CD4-positive, CD25-positive, alpha-beta regulatory T cell (primary cell): ENCODE results near the gene PRDX5. TPM values are rescaled to one million over a fixed set of nuclear protein-coding genes. Genes with fewer than 3 reads are reported as not detected.
A peak's percentile ranks its signal among the peaks of the same experiment; 100 is the strongest.

ENCODE experiments used
- ATAC-seq, 2 donors: fragments of 150-1000 bp; cut with Tn5 transposase; one replicate each; pipeline ENCODE4 v1.10.0; 2021; ENCODE audit warnings: low read depth in 2 of 2, moderate number of reproducible peaks in 2 of 2, moderate library complexity in 1 of 2
- DNase-seq, 3 donors: peaks; one replicate each; pipeline versions ENCODE4 v3.0.0 to v3.0.0-alpha.2; 2012 to 2022; ENCODE audit warnings: mixed read lengths in 1 of 3
- H3K27ac ChIP-seq: one replicate; pipeline ENCODE4 v1.7.0; 2013; ENCODE audit warnings: mild to moderate bottlenecking, low read length; ENCODE audit not compliant: insufficient read depth, poor library complexity, severe bottlenecking
- H3K27me3 ChIP-seq: one replicate; pipeline ENCODE4 v1.7.0; 2013; ENCODE audit warnings: low read length; ENCODE audit not compliant: control insufficient read depth, insufficient read depth
- H3K36me3 ChIP-seq: one replicate; pipeline ENCODE4 v1.7.0; 2013; ENCODE audit warnings: mild to moderate bottlenecking, low read length, moderate library complexity; ENCODE audit not compliant: control insufficient read depth, insufficient read depth
- H3K4me1 ChIP-seq: 2 replicates; pipeline ENCODE4 v1.7.0; 2013; ENCODE audit warnings: mild to moderate bottlenecking, low read length; ENCODE audit not compliant: insufficient read depth, control insufficient read depth, poor library complexity, severe bottlenecking
- H3K4me3 ChIP-seq: one replicate; pipeline ENCODE4 v1.7.0; 2013; ENCODE audit warnings: low read depth, mild to moderate bottlenecking, low read length, moderate library complexity
- H3K9me3 ChIP-seq, 2 experiments: 1 replicate in 1 of 2; 2 replicates in 1 of 2; pipeline ENCODE4 v1.7.0; 2013; ENCODE audit warnings: low read length in 2 of 2, mild to moderate bottlenecking in 1 of 2, moderate library complexity in 1 of 2; ENCODE audit not compliant: control insufficient read depth in 2 of 2
- H3K27ac Mint-ChIP-seq, 3 donors: one replicate each; pipeline ENCODE4 v1.8.0; 2020 to 2022; ENCODE audit warnings: mild to moderate bottlenecking in 3 of 3, mixed read lengths in 3 of 3, moderate library complexity in 2 of 3
- H3K27me3 Mint-ChIP-seq: one replicate; pipeline ENCODE4 v1.8.0; 2022; ENCODE audit warnings: mild to moderate bottlenecking, mixed read lengths
- H3K36me3 Mint-ChIP-seq: one replicate; pipeline ENCODE4 v1.8.0; 2020; ENCODE audit warnings: mixed read lengths
- H3K4me1 Mint-ChIP-seq, 4 donors: one replicate each; pipeline ENCODE4 v1.8.0; 2020 to 2022; ENCODE audit warnings: mixed read lengths in 4 of 4, mild to moderate bottlenecking in 1 of 4
- H3K4me3 Mint-ChIP-seq, 4 donors: one replicate each; pipeline ENCODE4 v1.8.0; 2020 to 2022; ENCODE audit warnings: mild to moderate bottlenecking in 4 of 4, mixed read lengths in 4 of 4, moderate library complexity in 3 of 4
- H3K9me3 Mint-ChIP-seq, 7 donors: one replicate each; pipeline ENCODE4 v1.8.0; 2020 to 2022; ENCODE audit warnings: mixed read lengths in 7 of 7, mild to moderate bottlenecking in 3 of 7, moderate library complexity in 2 of 7
- polyA plus RNA-seq, 4 donors: library from polyadenylated mRNA; unstranded; fragments of 300-500 nt; fragmentation: Illumina TruSeq; gene quantifications; one replicate each; pipeline ENCODE4 v1.2.3, GENCODE V29; 2021
- total RNA-seq: library from RNA; stranded (reverse); gene quantifications from one replicate; pipeline ENCODE4 v1.2.3, GENCODE V29; 2022

PRDX5 gene
- total and polyA plus RNA-seq, 5 donors from 2014 or later = 40.1 to 217 (median 181) TPM

- no peak for ATAC-seq
- H3K27me3 Mint-ChIP-seq = no peaks in the 10 kb centered on the region
Measured at GRCh38 chr11:64344787-64345186, 26.9 kb downstream of the PRDX5 start.

DNA sequence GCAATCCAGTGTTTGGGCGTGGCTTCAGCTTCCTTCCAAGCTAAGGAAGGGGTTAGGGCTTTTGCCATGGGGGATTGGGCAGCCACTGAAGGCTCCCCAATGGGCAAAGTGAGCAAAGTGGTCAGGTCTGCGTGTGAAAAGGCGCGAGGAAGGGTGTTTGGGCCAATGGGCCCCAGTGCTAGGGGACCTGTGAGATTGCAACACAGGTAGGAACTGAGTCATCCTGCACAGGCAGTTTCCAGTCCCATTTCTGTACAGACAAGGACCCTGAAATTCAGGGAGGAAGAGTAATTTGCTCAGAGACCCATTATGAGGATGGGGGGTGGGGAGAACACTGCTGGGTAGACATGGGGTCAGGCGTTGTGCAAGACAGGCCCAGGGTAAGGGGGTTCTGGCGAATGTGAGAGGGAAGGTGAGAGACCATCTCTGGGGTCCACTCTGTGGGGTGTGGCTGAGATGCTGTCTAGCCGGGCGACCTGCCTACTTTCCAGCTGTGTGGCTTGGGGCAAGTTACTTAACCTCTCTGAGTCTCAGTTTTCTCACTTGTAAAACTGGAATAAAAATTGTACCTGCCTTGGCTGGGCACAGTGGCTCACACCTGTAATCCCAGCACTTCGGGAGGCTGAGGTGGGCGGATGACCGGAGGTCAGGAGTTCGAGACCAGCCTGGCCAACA is 29.4 kb downstream of the PRDX5 start:
- no peaks in the 10 kb centered on the region for H3K9me3 Mint-ChIP-seq
- peaks cover 0 to 11% (median under 1%) of the 10 kb centered on the region in 4 donors for H3K4me1 Mint-ChIP-seq
- H3K36me3 ChIP-seq = peaks cover 20% of the 10 kb centered on the region
- H3K9me3 ChIP-seq = no peaks in the 10 kb centered on the region
- ATAC-seq = no peak
- H3K4me1 ChIP-seq = peaks cover 5% of the 10 kb centered on the region
- DNase-seq = no peak
- H3K4me3 ChIP-seq = no peak overlapping the region
- H3K27ac Mint-ChIP-seq = no peak overlapping the region
- H3K27ac ChIP-seq = no peak overlapping the region
- H3K27me3 ChIP-seq = no peaks in the 10 kb centered on the region
- no peaks in the 10 kb centered on the region for H3K27me3 Mint-ChIP-seq
- H3K36me3 Mint-ChIP-seq = peaks cover 13% of the 10 kb centered on the region
- H3K4me3 Mint-ChIP-seq = no peak overlapping the region

More at GRCh38 chr11:64344787-64345186, 26.9 kb downstream of the PRDX5 start:
- H3K9me3 ChIP-seq = no peaks in the 10 kb centered on the region
- no peak overlapping the region for H3K4me3 ChIP-seq
- no peak overlapping the region for H3K27ac ChIP-seq
- peaks cover 10% of the 10 kb centered on the region for H3K36me3 Mint-ChIP-seq
- peaks cover 0 to 33% (median 10%) of the 10 kb centered on the region in 4 donors for H3K4me1 Mint-ChIP-seq
- DNase-seq = no peak
- H3K4me3 Mint-ChIP-seq = no peak overlapping the region
- H3K27ac Mint-ChIP-seq = peak overlapping the region in 1 of 3 donors; percentile 86
- H3K4me1 ChIP-seq = peaks cover 28% of the 10 kb centered on the region
- peaks cover 19% of the 10 kb centered on the region for H3K36me3 ChIP-seq
- H3K9me3 Mint-ChIP-seq = no peaks in the 10 kb centered on the region
- no peaks in the 10 kb centered on the region for H3K27me3 ChIP-seq

DNA sequence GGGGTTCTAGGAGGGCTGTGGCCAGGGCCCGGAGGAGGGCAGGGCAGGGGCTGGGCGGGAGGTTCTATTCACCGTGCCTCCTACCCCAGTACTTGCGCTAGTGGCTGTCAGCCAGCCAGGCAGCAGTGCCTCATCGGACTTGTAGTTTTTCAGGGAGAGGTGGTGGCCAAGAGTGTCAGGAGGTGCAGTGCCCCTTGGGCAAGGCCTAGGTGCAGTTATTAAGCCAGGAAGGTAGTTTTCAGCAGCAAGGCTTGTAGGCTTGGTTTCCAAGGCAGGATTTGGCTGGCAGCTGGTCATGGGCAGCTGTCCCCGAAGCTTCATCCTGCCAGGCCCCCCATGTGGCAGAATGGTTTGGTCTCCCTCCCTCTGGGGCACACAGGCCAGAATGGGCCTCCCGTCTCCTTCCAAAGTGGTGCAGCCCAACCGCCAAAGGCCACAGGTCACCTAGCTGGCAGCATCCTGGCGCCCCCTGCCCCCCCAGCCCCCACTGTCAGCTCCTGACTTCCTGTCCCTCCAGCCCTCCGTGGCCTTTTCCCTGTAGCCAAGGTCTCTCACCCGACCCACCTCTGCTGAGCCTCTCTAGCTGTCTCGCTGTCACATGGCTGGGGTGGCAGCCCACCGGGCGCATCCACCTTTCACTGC is 30.6 kb downstream of the PRDX5 start:
- H3K27me3 Mint-ChIP-seq = no peaks in the 10 kb centered on the region
- Histone ChIP-seq H3K9me3 (no peaks in the 10 kb centered on the region), H3K4me3 (no peak overlapping the region), H3K27ac (no peak overlapping the region), H3K27me3 (no peaks in the 10 kb centered on the region), H3K4me1 (no peaks in the 10 kb centered on the region), H3K36me3 (peaks cover 16% of the 10 kb centered on the region)
- DNase-seq (no peak), ATAC-seq (no peak)
- no peak overlapping the region for H3K4me3 Mint-ChIP-seq
- peaks cover 13% of the 10 kb centered on the region for H3K36me3 Mint-ChIP-seq
- no peak overlapping the region for H3K27ac Mint-ChIP-seq
- no peaks in the 10 kb centered on the region for H3K9me3 Mint-ChIP-seq
- peaks cover 0 to 5% (median under 1%) of the 10 kb centered on the region in 4 donors for H3K4me1 Mint-ChIP-seq

DNA sequence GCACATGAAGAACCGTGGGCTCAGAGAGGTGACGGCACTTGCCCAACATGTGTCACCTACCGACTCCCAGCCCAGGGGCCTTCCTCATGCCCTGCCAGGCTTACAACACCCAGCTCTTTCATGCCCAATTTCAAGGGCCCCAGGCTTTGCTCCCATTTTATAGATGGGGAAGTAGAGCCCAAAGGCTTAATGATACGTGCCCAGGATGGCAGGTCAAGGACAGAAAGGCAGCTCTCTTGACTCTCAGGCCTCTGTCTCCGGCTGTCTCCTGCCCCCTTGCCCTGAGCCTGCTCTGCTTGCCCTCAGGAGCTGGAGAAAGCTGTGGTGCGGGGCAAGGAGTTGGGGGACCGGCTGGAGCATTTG is 31.1 kb downstream of the PRDX5 start:
- H3K27me3 ChIP-seq = no peaks in the 10 kb centered on the region
- H3K27ac Mint-ChIP-seq = no peak overlapping the region
- H3K36me3 Mint-ChIP-seq = peaks cover 13% of the 10 kb centered on the region
- no peak overlapping the region for H3K4me3 ChIP-seq
- H3K4me1 ChIP-seq = no peaks in the 10 kb centered on the region
- DNase-seq (no peak), ATAC-seq (no peak)
- H3K36me3 ChIP-seq = peaks cover 16% of the 10 kb centered on the region
- H3K27me3 Mint-ChIP-seq = no peaks in the 10 kb centered on the region
- H3K27ac ChIP-seq = no peak overlapping the region
- H3K9me3 Mint-ChIP-seq = no peaks in the 10 kb centered on the region
- H3K4me1 Mint-ChIP-seq = peaks cover 0 to 5% (median under 1%) of the 10 kb centered on the region in 4 donors
- no peak overlapping the region for H3K4me3 Mint-ChIP-seq
- H3K9me3 ChIP-seq = no peaks in the 10 kb centered on the region

- H3K27me3 Mint-ChIP-seq = no peaks in the 10 kb centered on the region
- no peaks in the 10 kb centered on the region for H3K9me3 Mint-ChIP-seq
- peaks cover 14% of the 10 kb centered on the region for H3K36me3 ChIP-seq
- H3K4me1 Mint-ChIP-seq = peaks cover 0 to 5% (median under 1%) of the 10 kb centered on the region in 4 donors
- H3K27me3 ChIP-seq = no peaks in the 10 kb centered on the region
- no peak for ATAC-seq
- no peak overlapping the region for H3K4me3 ChIP-seq
- H3K4me3 Mint-ChIP-seq = no peak overlapping the region
- no peak for DNase-seq
- H3K27ac ChIP-seq = no peak overlapping the region
- H3K9me3 ChIP-seq = no peaks in the 10 kb centered on the region
- H3K4me1 ChIP-seq = no peaks in the 10 kb centered on the region
- H3K36me3 Mint-ChIP-seq = peaks cover 13% of the 10 kb centered on the region
- no peak overlapping the region for H3K27ac Mint-ChIP-seq
Measured at GRCh38 chr11:64349404-64349803, 31.5 kb downstream of the PRDX5 start.

- Histone ChIP-seq H3K4me3 (no peak overlapping the region), H3K27me3 (no peaks in the 10 kb centered on the region), H3K36me3 (peaks cover 11% of the 10 kb centered on the region), H3K9me3 (no peaks in the 10 kb centered on the region), H3K27ac (no peak overlapping the region), H3K4me1 (no peaks in the 10 kb centered on the region)
- DNase-seq (no peak), ATAC-seq (no peak)
- Mint-ChIP-seq H3K4me1 (peaks cover 0 to 5% (median 0%) of the 10 kb centered on the region in 4 donors), H3K4me3 (no peak overlapping the region), H3K27ac (peak overlapping the region in 1 of 3 donors; percentile 38), H3K9me3 (no peaks in the 10 kb centered on the region), H3K36me3 (peaks cover 4% of the 10 kb centered on the region), H3K27me3 (no peaks in the 10 kb centered on the region)
Measured at GRCh38 chr11:64351136-64351631, 33.3 kb downstream of the PRDX5 start.

GRCh38 chr11:64352099-64352994 is 34.4 kb downstream of the PRDX5 start:
- H3K36me3 ChIP-seq = peaks cover 10% of the 10 kb centered on the region
- no peak overlapping the region for H3K4me3 Mint-ChIP-seq
- H3K4me3 ChIP-seq = no peak overlapping the region
- no peak for ATAC-seq
- H3K27ac ChIP-seq = no peak overlapping the region
- H3K27me3 ChIP-seq = no peaks in the 10 kb centered on the region
- no peaks in the 10 kb centered on the region for H3K27me3 Mint-ChIP-seq
- H3K4me1 ChIP-seq = peaks cover 2% of the 10 kb centered on the region
- no peak for DNase-seq
- H3K36me3 Mint-ChIP-seq = peaks cover 4% of the 10 kb centered on the region
- H3K4me1 Mint-ChIP-seq = peaks cover 0 to 10% (median 3%) of the 10 kb centered on the region in 4 donors
- no peak overlapping the region for H3K27ac Mint-ChIP-seq
- no peaks in the 10 kb centered on the region for H3K9me3 ChIP-seq
- no peaks in the 10 kb centered on the region for H3K9me3 Mint-ChIP-seq
